HEK293 (cell line): ENCODE data around the gene ATP6V0A1.
A peak's percentile ranks its signal among the peaks of the same experiment; 100 is the strongest.

ENCODE experiments used
- CTCF ChIP-seq: fragments of 450-650 bp; formaldehyde crosslinking; IDR thresholded peaks from 2 replicates; pipeline ENCODE4 v1.5.1; 2016; ENCODE audit warnings: missing biosample characterization, missing genetic modification characterization
- HOXA7 ChIP-seq: sonication (generic); formaldehyde crosslinking; IDR thresholded peaks from 2 replicates; pipeline ENCODE4 v1.8.1; 2022; ENCODE audit warnings: missing genetic modification reagents, borderline replicate concordance
- KLF10 ChIP-seq: fragments of 450-650 bp; IDR thresholded peaks from 2 replicates; pipeline ENCODE4 v1.5.1; 2018; ENCODE audit warnings: missing biosample characterization, mild to moderate bottlenecking, missing genetic modification characterization
- MYNN ChIP-seq: fragments of 450-650 bp; formaldehyde crosslinking; IDR thresholded peaks from 2 replicates; pipeline ENCODE4 v1.5.1; 2016; ENCODE audit warnings: missing biosample characterization, missing genetic modification characterization, borderline replicate concordance
- ZNF138 ChIP-seq: fragments of 450-650 bp; formaldehyde crosslinking; IDR thresholded peaks from 2 replicates; pipeline ENCODE4 v1.5.1; 2016; ENCODE audit warnings: missing biosample characterization, missing genetic modification characterization, borderline replicate concordance
- ZNF19 ChIP-seq: fragments of 450-650 bp; formaldehyde crosslinking; IDR thresholded peaks from 2 replicates; pipeline ENCODE4; 2016; ENCODE audit warnings: missing biosample characterization, missing genetic modification characterization, low read depth
- ZNF23 ChIP-seq: fragments of 450-650 bp; formaldehyde crosslinking; IDR thresholded peaks from 2 replicates; pipeline ENCODE4 v1.5.1; 2016; ENCODE audit warnings: missing biosample characterization, missing genetic modification characterization, borderline replicate concordance
- ZNF335 ChIP-seq: fragments of 450-650 bp; formaldehyde crosslinking; conservative IDR thresholded peaks from 2 replicates; pipeline ENCODE4 v1.5.1; 2016; ENCODE audit warnings: missing biosample characterization, missing genetic modification characterization
- ZNF571 ChIP-seq: fragments of 450-650 bp; formaldehyde crosslinking; IDR thresholded peaks from 2 replicates; pipeline ENCODE4 v1.5.0; 2017; ENCODE audit warnings: missing biosample characterization, missing genetic modification characterization
- ZNF629 ChIP-seq: fragments of 450-650 bp; formaldehyde crosslinking; IDR thresholded peaks from 2 replicates; pipeline ENCODE4 v1.5.1; 2017; ENCODE audit warnings: missing biosample characterization, missing genetic modification characterization
- ZNF670 ChIP-seq: fragments of 450-650 bp; formaldehyde crosslinking; IDR thresholded peaks from 2 replicates; pipeline ENCODE4 v1.5.1; 2016; ENCODE audit warnings: missing biosample characterization, missing genetic modification characterization, low read depth
- ZNF785 ChIP-seq: fragments of 450-650 bp; formaldehyde crosslinking; IDR thresholded peaks from 2 replicates; pipeline ENCODE4 v1.5.1; 2016; ENCODE audit warnings: missing biosample characterization, missing genetic modification characterization

GRCh38 chr17:42555122-42555622 lies 96.5 kb downstream of the ATP6V0A1 start:
- no peak for TF ChIP-seq ZNF23 (tag by site-specific recombination)
- TF ChIP-seq ZNF629 (tag by site-specific recombination), result no peak
- no peak for TF ChIP-seq CTCF
- no peak for TF ChIP-seq HOXA7 (CRISPR knock-in tag)
- TF ChIP-seq KLF10 (tag by site-specific recombination), result no peak
- no peak for TF ChIP-seq ZNF785
- 0 out of 2 replicates have a peak, but pooled peaks have one; percentile 39 for TF ChIP-seq ZNF335 (tag by site-specific recombination)
- TF ChIP-seq ZNF138, result no peak
- no peak for TF ChIP-seq ZNF19 (tag by site-specific recombination)
- TF ChIP-seq ZNF670, result no peak
- no peak for TF ChIP-seq ZNF571 (tag by site-specific recombination)
- TF ChIP-seq MYNN (tag by site-specific recombination), result no peak
